GM12878 (cell line): ENCODE data around the gene KLF15. TPM values are rescaled to one million over a fixed set of nuclear protein-coding genes. Genes with fewer than 3 reads are reported as not detected.

Experiments used
- ATAC-seq: fragments of 200-7000 bp; cut with Tn5 transposase; 3 replicates; pipeline ENCODE4 v1.9.1; 2020; ENCODE audit warnings: mild to moderate bottlenecking, moderate library complexity
- BruUV-seq: library from RNA; stranded (reverse); fragments of 400-500 nt; replicated peaks from 2 replicates; lab custom pipeline; 2021; lab: Mats Ljungman, UMichigan
- CTCF ChIA-PET: fragments of 300-600 bp; sonication (Branson Sonifier 250); formaldehyde crosslinking; extraction: SDS; loops from one replicate; lab custom pipeline; 2021; ENCODE audit warnings: inconsistent platforms; lab: Yijun Ruan, JAX
- POLR2A ChIA-PET: fragments of 350-600 bp; formaldehyde crosslinking; extraction: SDS; loops from one replicate; lab custom pipeline; 2021; ENCODE audit warnings: inconsistent platforms; lab: Charles Lee
- RAD21 ChIA-PET: fragments of 300-600 bp; sonication (Branson Sonifier 250); formaldehyde crosslinking; loops from one replicate; lab custom pipeline; 2023; ENCODE audit warnings: antibody characterized with exemption; ENCODE audit not compliant: unreplicated experiment; lab: Charles Lee
- SMC1A ChIA-PET: fragments of 300-600 bp; sonication (Branson Sonifier 250); formaldehyde crosslinking; loops from one replicate; lab custom pipeline; 2023; ENCODE audit not compliant: unreplicated experiment, uncharacterized antibody; lab: Charles Lee
- DNase-seq: peaks from one replicate; pipeline ENCODE4 v3.0.0-alpha.2; 2011; ENCODE audit warnings: low read depth, low spot score
- FAIRE-seq: peaks from 3 replicates; lab custom pipeline; 2011; peaks lifted over from hg19 to GRCh38; lab: Jason Lieb, UNC
- H2AFZ ChIP-seq: 2 replicates; pipeline ENCODE4 v1.6.0; 2011; ENCODE audit warnings: low read depth, low read length, control low read depth; ENCODE audit not compliant: control insufficient read depth
- H3K27ac ChIP-seq: 2 replicates; pipeline ENCODE4 v1.5.1; 2011; ENCODE audit warnings: control low read depth; ENCODE audit not compliant: control insufficient read depth, insufficient read depth
- H3K27me3 ChIP-seq, 2 experiments: replicated peaks in 1 of 2; 2 replicates each; pipeline versions ENCODE4 v1.6.0 to v1.6.1; 2011; ENCODE audit warnings: low read length in 1 of 2; ENCODE audit not compliant: control insufficient read depth in 2 of 2, insufficient read depth in 2 of 2
- H3K36me3 ChIP-seq, 2 experiments: 2 replicates each; pipeline ENCODE4 v1.5.1; 2011; ENCODE audit warnings: low read length in 1 of 2; ENCODE audit not compliant: control insufficient read depth in 2 of 2, insufficient read depth in 2 of 2
- H3K4me1 ChIP-seq: 2 replicates; pipeline ENCODE4 v1.6.1; 2011; ENCODE audit warnings: mild to moderate bottlenecking, low read length, moderate library complexity, mixed read lengths; ENCODE audit not compliant: control insufficient read depth, insufficient read depth
- H3K4me2 ChIP-seq: 2 replicates; pipeline ENCODE4 v1.6.0; 2011; ENCODE audit warnings: control low read depth; ENCODE audit not compliant: control insufficient read depth, insufficient read depth
- H3K4me3 ChIP-seq: fragments of 200-600 bp; sonication (generic); 2 replicates; pipeline ENCODE4 v1.5.1; 2016
- H3K79me2 ChIP-seq: 2 replicates; pipeline ENCODE4 v1.6.0; 2011; ENCODE audit warnings: low read length; ENCODE audit not compliant: control insufficient read depth, insufficient read depth
- H3K9ac ChIP-seq: 2 replicates; pipeline ENCODE4 v1.8.0; 2011; ENCODE audit warnings: low read length, control low read depth, mixed read lengths; ENCODE audit not compliant: control insufficient read depth, insufficient read depth
- H3K9me3 ChIP-seq: replicated peaks from 3 replicates; pipeline ENCODE4 v1.5.1; 2011; ENCODE audit warnings: mild to moderate bottlenecking, low read length; ENCODE audit not compliant: control insufficient read depth, insufficient read depth
- H4K20me1 ChIP-seq: 2 replicates; pipeline ENCODE4 v1.6.0; 2011; ENCODE audit not compliant: control insufficient read depth, insufficient read depth
- BCL11A ChIP-seq: IDR thresholded peaks from 2 replicates; pipeline ENCODE4 v1.6.1; 2011; ENCODE audit warnings: low read depth, low read length
- FOS ChIP-seq: IDR thresholded peaks from 3 replicates; pipeline ENCODE4 v1.6.1; 2011; ENCODE audit warnings: borderline replicate concordance; ENCODE audit not compliant: insufficient read length; ENCODE audit errors: extremely low read depth
- IKZF2 ChIP-seq, 2 experiments: fragments of 450-650 bp; IDR thresholded peaks; 2 replicates each; pipeline ENCODE4 v1.6.1; 2017; ENCODE audit warnings: mild to moderate bottlenecking in 2 of 2, moderate library complexity in 2 of 2
- PAX8 ChIP-seq: fragments of 450-650 bp; IDR thresholded peaks from 2 replicates; pipeline ENCODE4 v1.6.1; 2017; ENCODE audit warnings: mild to moderate bottlenecking, moderate library complexity
- SUPT20H ChIP-seq: IDR thresholded peaks from 2 replicates; pipeline ENCODE4 v1.6.1; 2011; ENCODE audit warnings: low read depth, mild to moderate bottlenecking, low read length, moderate library complexity, borderline replicate concordance; ENCODE audit not compliant: control insufficient read depth
- ZBED1 ChIP-seq: IDR thresholded peaks from 2 replicates; pipeline ENCODE4 v1.6.1; 2016; ENCODE audit warnings: borderline replicate concordance
- ZNF207 ChIP-seq: fragments of 450-650 bp; IDR thresholded peaks from 2 replicates; pipeline ENCODE4 v1.6.1; 2014; ENCODE audit warnings: antibody characterized with exemption, mild to moderate bottlenecking, borderline replicate concordance
- WGBS: methylation state at CpG from one replicate; pipeline ENCODE4 v1.1.6; 2016; ENCODE audit warnings: low lambda C conversion rate; ENCODE audit not compliant: insufficient replicate concordance, insufficient coverage; ENCODE audit errors: missing lambda C conversion rate; 5-methylcytosine and 5-hydroxymethylcytosine counted together
- in situ Hi-C: fragments of 300-500 bp; cut with MboI; formaldehyde crosslinking; loops from 9 replicates; pipeline ENCODE4 v1.14.3; 2018; ENCODE audit warnings: mixed read lengths
- intact Hi-C: fragments of 100-400 bp; cut with micrococcal nuclease; formaldehyde crosslinking; loops from one replicate; pipeline ENCODE4 v1.14.2; 2022; ENCODE audit not compliant: unreplicated experiment
- polyA plus RNA-seq, 11 experiments: library from polyadenylated mRNA; depleted of rRNA in 4 of 11; unstranded in 6 of 11; stranded (reverse) in 5 of 11; fragments of >200 nt; fragmentation: Nextera tagmentation in 4 of 11; fragmentation: Illumina TruSeq in 1 of 11; extraction: Ambion mirVana in 4 of 11; extraction: Trizol in 1 of 11; gene quantifications; 1 replicate in 1 of 11; 2 replicates in 10 of 11; pipeline versions ENCODE4 v1.2.1 to v1.2.3, GENCODE V29; 2011 to 2016; ENCODE audit warnings: inconsistent platforms in 2 of 11, missing spikeins in 2 of 11, low read depth in 1 of 11
- total RNA-seq, 4 experiments: library from RNA; depleted of rRNA in 3 of 4; stranded (reverse); fragments of >200 nt in 3 of 4; fragmentation: Illumina TruSeq in 1 of 4; extraction: Trizol in 1 of 4; gene quantifications; 2 replicates each; pipeline versions ENCODE4 v1.2.1 to v1.2.3, GENCODE V29; 2013 to 2021
- TF ChIP-seq, protein P1 (sequence below): fragments of 450-650 bp; formaldehyde crosslinking; IDR thresholded peaks from 2 replicates; pipeline ENCODE4 v1.5.0; 2022; ENCODE audit warnings: mild to moderate bottlenecking, missing genetic modification characterization

KLF15 gene
- total and polyA plus RNA-seq, 10 of the 15 experiments (the other 5 are each of a cell fraction or from before 2014, with no cell fraction given), result 0.15 TPM; not detected in 9

DNA sequence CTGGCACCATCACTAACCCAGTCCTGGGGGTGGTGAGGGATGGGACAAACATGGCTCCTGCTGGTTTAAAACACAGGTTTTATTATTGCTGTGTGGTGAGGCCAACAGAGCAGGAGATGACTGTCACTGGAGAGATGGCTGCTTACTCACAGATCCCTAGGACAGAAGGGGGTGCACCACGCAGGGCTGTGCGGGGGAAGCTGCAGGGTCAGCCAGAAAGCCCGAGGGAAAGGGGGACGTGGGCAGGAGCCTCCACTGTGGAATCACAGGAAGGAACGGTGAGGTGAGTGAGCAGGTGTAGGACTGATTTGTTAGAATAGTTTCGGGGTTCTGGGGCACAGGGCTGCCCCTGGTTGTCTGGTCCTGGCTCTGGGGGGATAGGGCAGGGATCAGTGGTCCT, 45.0 kb upstream of the KLF15 start:
- peaks cover 8% of the 10 kb centered on the region; the same call in 1 of the 2 replicates for H3K4me1 ChIP-seq
- ATAC-seq, result no peak
- no peak overlapping the region for H3K9ac ChIP-seq
- H2AFZ ChIP-seq, result no peak overlapping the region
- in situ Hi-C loops (no loop called here), intact Hi-C loops (no loop called here)
- H4K20me1 ChIP-seq, result no peaks in the 10 kb centered on the region
- TF ChIP-seq, protein P1, sequence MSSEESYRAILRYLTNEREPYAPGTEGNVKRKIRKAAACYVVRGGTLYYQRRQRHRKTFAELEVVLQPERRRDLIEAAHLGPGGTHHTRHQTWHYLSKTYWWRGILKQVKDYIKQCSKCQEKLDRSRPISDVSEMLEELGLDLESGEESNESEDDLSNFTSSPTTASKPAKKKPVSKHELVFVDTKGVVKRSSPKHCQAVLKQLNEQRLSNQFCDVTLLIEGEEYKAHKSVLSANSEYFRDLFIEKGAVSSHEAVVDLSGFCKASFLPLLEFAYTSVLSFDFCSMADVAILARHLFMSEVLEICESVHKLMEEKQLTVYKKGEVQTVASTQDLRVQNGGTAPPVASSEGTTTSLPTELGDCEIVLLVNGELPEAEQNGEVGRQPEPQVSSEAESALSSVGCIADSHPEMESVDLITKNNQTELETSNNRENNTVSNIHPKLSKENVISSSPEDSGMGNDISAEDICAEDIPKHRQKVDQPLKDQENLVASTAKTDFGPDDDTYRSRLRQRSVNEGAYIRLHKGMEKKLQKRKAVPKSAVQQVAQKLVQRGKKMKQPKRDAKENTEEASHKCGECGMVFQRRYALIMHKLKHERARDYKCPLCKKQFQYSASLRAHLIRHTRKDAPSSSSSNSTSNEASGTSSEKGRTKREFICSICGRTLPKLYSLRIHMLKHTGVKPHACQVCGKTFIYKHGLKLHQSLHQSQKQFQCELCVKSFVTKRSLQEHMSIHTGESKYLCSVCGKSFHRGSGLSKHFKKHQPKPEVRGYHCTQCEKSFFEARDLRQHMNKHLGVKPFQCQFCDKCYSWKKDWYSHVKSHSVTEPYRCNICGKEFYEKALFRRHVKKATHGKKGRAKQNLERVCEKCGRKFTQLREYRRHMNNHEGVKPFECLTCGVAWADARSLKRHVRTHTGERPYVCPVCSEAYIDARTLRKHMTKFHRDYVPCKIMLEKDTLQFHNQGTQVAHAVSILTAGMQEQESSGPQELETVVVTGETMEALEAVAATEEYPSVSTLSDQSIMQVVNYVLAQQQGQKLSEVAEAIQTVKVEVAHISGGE (CRISPR knock-in tag), result no peak
- TF ChIP-seq ZNF207, result no peak
- no peak for TF ChIP-seq ZBED1
- no peak for TF ChIP-seq SUPT20H
- no peak for TF ChIP-seq FOS
- TF ChIP-seq BCL11A, result no peak
- no peak for TF ChIP-seq PAX8
- TF ChIP-seq IKZF2 (IDR thresholded peaks at IDR 0.05), result no peak
- no peaks in the 10 kb centered on the region; a peak in 2 of 4 replicates for H3K27me3 ChIP-seq
- no peaks in the 10 kb centered on the region for H3K79me2 ChIP-seq
- no TSS peak for BruUV-seq
- no peak for DNase-seq
- H3K9me3 ChIP-seq, result peaks cover 3% of the 10 kb centered on the region; the same call in 1 of the 3 replicates
- no peaks in the 10 kb centered on the region for H3K36me3 ChIP-seq
- H3K4me3 ChIP-seq, result no peak overlapping the region
- SMC1A ChIA-PET, result no interaction called here
- RAD21 ChIA-PET, result no interaction called here
- CTCF ChIA-PET, result no interaction called here
- H3K4me2 ChIP-seq, result no peak overlapping the region
- no peak overlapping the region for H3K27ac ChIP-seq
- FAIRE-seq, result no peak
- 26% methylated on average over 6 of the region's 6 CpGs for WGBS
- POLR2A ChIA-PET, result no interaction called here
